H1 (cell line): ENCODE data around the gene PAX7. TPM values are rescaled to one million over a fixed set of nuclear protein-coding genes. Genes with fewer than 3 reads are reported as not detected.

Experiments used
- CTCF ChIA-PET: fragments of 300-600 bp; sonication (Branson Sonifier 250); formaldehyde crosslinking; loops from one replicate; lab custom pipeline; 2021; ENCODE audit not compliant: partially characterized antibody; lab: Charles Lee
- POLR2A ChIA-PET: fragments of 300-600 bp; sonication (Branson Sonifier 250); formaldehyde crosslinking; loops from one replicate; lab custom pipeline; 2021; ENCODE audit warnings: inconsistent platforms; ENCODE audit not compliant: partially characterized antibody; lab: Charles Lee
- DNase-seq, 2 experiments: peaks; one replicate each; pipeline versions ENCODE4 v3.0.0 to v3.0.0-alpha.2; 2010 to 2022; ENCODE audit warnings: low spot score in 2 of 2, low read depth in 1 of 2, mixed read lengths in 1 of 2
- FAIRE-seq: peaks from 2 replicates; lab custom pipeline; 2011; peaks lifted over from hg19 to GRCh38; lab: Jason Lieb, UNC
- H2AFZ ChIP-seq: 2 replicates; pipeline ENCODE4 v1.8.1; 2012; ENCODE audit warnings: low read length, inconsistent platforms
- H2AK5ac ChIP-seq: 2 replicates; pipeline ENCODE4 v1.6.1; 2013; ENCODE audit warnings: low read depth, low read length
- H2BK120ac ChIP-seq: replicated peaks from 2 replicates; pipeline ENCODE3; 2013; ENCODE audit warnings: low read depth, low read length, inconsistent platforms
- H2BK12ac ChIP-seq: 2 replicates; pipeline ENCODE4 v1.6.1; 2013; ENCODE audit warnings: low read depth, low read length
- H2BK15ac ChIP-seq: 2 replicates; pipeline ENCODE4 v1.6.1; 2013; ENCODE audit warnings: low read length
- H2BK20ac ChIP-seq: 2 replicates; pipeline ENCODE4 v1.6.1; 2013; ENCODE audit warnings: low read length
- H2BK5ac ChIP-seq: 2 replicates; pipeline ENCODE4 v1.6.1; 2013; ENCODE audit warnings: low read depth, low read length
- H3K14ac ChIP-seq: 2 replicates; pipeline ENCODE4 v1.6.1; 2013; ENCODE audit warnings: inconsistent platforms; ENCODE audit not compliant: insufficient read length
- H3K18ac ChIP-seq: 2 replicates; pipeline ENCODE4 v1.6.1; 2013; ENCODE audit warnings: low read length; ENCODE audit errors: extremely low read depth
- H3K23ac ChIP-seq: 2 replicates; pipeline ENCODE4 v1.6.1; 2013; ENCODE audit warnings: inconsistent platforms; ENCODE audit not compliant: insufficient read length
- H3K23me2 ChIP-seq: 2 replicates; pipeline ENCODE4 v1.6.1; 2013; ENCODE audit warnings: low read depth, low read length
- H3K27ac ChIP-seq: 2 replicates; pipeline ENCODE4 v1.6.1; 2011; ENCODE audit warnings: low read depth, low read length, inconsistent platforms
- H3K27me3 ChIP-seq, 4 experiments: replicated peaks in 1 of 4; 1 replicate in 1 of 4; 2 replicates in 3 of 4; pipeline versions ENCODE4 v1.6.1 to v1.8.1; 2011 to 2013; ENCODE audit warnings: low read length in 3 of 4, mild to moderate bottlenecking in 3 of 4, inconsistent platforms in 2 of 4, mixed read lengths in 2 of 4, moderate library complexity in 1 of 4; ENCODE audit not compliant: control insufficient read depth in 3 of 4, insufficient read depth in 3 of 4; ENCODE audit errors: extremely low read depth in 1 of 4
- H3K36me3 ChIP-seq, 4 experiments: 2 replicates each; pipeline versions ENCODE4 v1.6.1 to v1.8.1; 2011 to 2013; ENCODE audit warnings: mild to moderate bottlenecking in 4 of 4, low read length in 3 of 4, moderate library complexity in 2 of 4, control low read depth in 1 of 4, inconsistent platforms in 1 of 4; ENCODE audit not compliant: insufficient read depth in 4 of 4, control insufficient read depth in 2 of 4
- H3K4ac ChIP-seq: replicated peaks from 2 replicates; pipeline ENCODE3; 2013; ENCODE audit warnings: low read length, low read depth, mixed read lengths, inconsistent platforms; ENCODE audit not compliant: insufficient read length
- H3K4me1 ChIP-seq, 4 experiments: replicated peaks in 1 of 4; 1 replicate in 1 of 4; 2 replicates in 3 of 4; pipeline versions ENCODE4 v1.6.1 to v1.8.1; 2011 to 2013; ENCODE audit warnings: low read length in 3 of 4, inconsistent platforms in 2 of 4, mixed read lengths in 1 of 4; ENCODE audit not compliant: insufficient read depth in 4 of 4, control insufficient read depth in 3 of 4
- H3K4me2 ChIP-seq, 2 experiments: 2 replicates each; pipeline versions ENCODE4 v1.6.1 to v1.8.1; 2011 to 2013; ENCODE audit warnings: low read depth in 2 of 2, low read length in 2 of 2, control low read depth in 1 of 2, inconsistent platforms in 1 of 2, mild to moderate bottlenecking in 1 of 2; ENCODE audit not compliant: insufficient read depth in 1 of 2
- H3K4me3 ChIP-seq, 4 experiments: fragments of 200-600, 300-600 bp in 1 of 4; sonication (generic), shearing (Covaris generic), sonication (Bioruptor Twin) in 1 of 4; 2 replicates each; pipeline versions ENCODE4 v1.5.1 to v1.8.1; 2011 to 2016; ENCODE audit warnings: low read length in 4 of 4, low read depth in 3 of 4, control low read depth in 2 of 4, inconsistent platforms in 2 of 4, mild to moderate bottlenecking in 2 of 4, mixed read lengths in 1 of 4, moderate library complexity in 1 of 4; ENCODE audit not compliant: insufficient read depth in 2 of 4; ENCODE audit errors: extremely low read depth in 1 of 4
- H3K56ac ChIP-seq: replicated peaks from 2 replicates; pipeline ENCODE3; 2013; ENCODE audit warnings: low read depth, mild to moderate bottlenecking, mixed read lengths, low read length, inconsistent platforms; ENCODE audit not compliant: insufficient read length
- H3K79me1 ChIP-seq: 2 replicates; pipeline ENCODE4 v1.6.1; 2013; ENCODE audit warnings: low read depth, low read length, control low read depth
- H3K79me2 ChIP-seq, 2 experiments: 2 replicates each; pipeline versions ENCODE4 v1.6.1 to v1.8.1; 2012 to 2013; ENCODE audit warnings: low read length in 2 of 2, mild to moderate bottlenecking in 2 of 2, inconsistent platforms in 1 of 2; ENCODE audit not compliant: insufficient read depth in 2 of 2, control insufficient read depth in 1 of 2
- H3K9ac ChIP-seq, 4 experiments: replicated peaks in 1 of 4; 1 replicate in 1 of 4; 2 replicates in 3 of 4; pipeline versions ENCODE4 v1.6.1 to v1.8.1; 2011 to 2013; ENCODE audit warnings: low read depth in 3 of 4, low read length in 3 of 4, control low read depth in 2 of 4, mild to moderate bottlenecking in 2 of 4, moderate library complexity in 2 of 4, inconsistent platforms in 1 of 4; ENCODE audit errors: extremely low read depth in 1 of 4
- H3K9me3 ChIP-seq, 2 experiments: 2 replicates each; pipeline versions ENCODE4 v1.6.1 to v1.8.1; 2012 to 2013; ENCODE audit warnings: mild to moderate bottlenecking in 2 of 2, moderate library complexity in 2 of 2, control low read depth in 1 of 2, inconsistent platforms in 1 of 2, low read depth in 1 of 2, low read length in 1 of 2, mixed read lengths in 1 of 2; ENCODE audit not compliant: insufficient read depth in 2 of 2
- H4K20me1 ChIP-seq, 2 experiments: replicated peaks in 1 of 2; 2 replicates each; pipeline versions ENCODE3 to v1.8.1; 2011 to 2013; ENCODE audit warnings: inconsistent platforms in 2 of 2, low read length in 2 of 2, mild to moderate bottlenecking in 1 of 2; ENCODE audit not compliant: insufficient read depth in 2 of 2, control insufficient read depth in 1 of 2
- H4K5ac ChIP-seq: 2 replicates; pipeline ENCODE4 v1.6.1; 2013; ENCODE audit warnings: low read length, low read depth, mixed read lengths, inconsistent platforms; ENCODE audit not compliant: insufficient read length
- H4K8ac ChIP-seq: 2 replicates; pipeline ENCODE4 v1.8.0; 2013; ENCODE audit warnings: mild to moderate bottlenecking, moderate library complexity, low read length, inconsistent platforms; ENCODE audit not compliant: insufficient read depth; ENCODE audit errors: extremely low read depth
- H4K91ac ChIP-seq: replicated peaks from 2 replicates; pipeline ENCODE3; 2013; ENCODE audit warnings: low read length, mixed read lengths, inconsistent platforms; ENCODE audit not compliant: insufficient read length
- ASH2L ChIP-seq: fragments of 200-600, 300-600 bp; sonication (generic); IDR thresholded peaks from one replicate; pipeline ENCODE4 v1.7.1; 2017; ENCODE audit warnings: low read length
- HDAC6 ChIP-seq: IDR thresholded peaks from one replicate; pipeline ENCODE4 v1.7.1; 2012; ENCODE audit warnings: low read depth, mild to moderate bottlenecking, inconsistent platforms, low read length, moderate library complexity
- SIX5 ChIP-seq: IDR thresholded peaks from 2 replicates; pipeline ENCODE4 v1.6.1; 2011; ENCODE audit warnings: mild to moderate bottlenecking, low read depth, low read length
- USF2 ChIP-seq: IDR thresholded peaks from 2 replicates; pipeline ENCODE4 v1.6.1; 2011; ENCODE audit warnings: low read length, improper control_type of control experiment
- YY1 ChIP-seq: IDR thresholded peaks from 2 replicates; pipeline ENCODE4 v1.6.1; 2011; ENCODE audit warnings: low read depth, mild to moderate bottlenecking, low read length
- WGBS, 2 experiments: shearing (Covaris generic) in 1 of 2; methylation state at CpG; one replicate each; pipeline versions ENCODE4 v1.1.6 to v1.1.7; 2013 to 2015; ENCODE audit warnings: low lambda C conversion rate in 2 of 2, mixed read lengths in 2 of 2, inconsistent platforms in 1 of 2, low coverage in 1 of 2, missing lambda C conversion rate in 1 of 2; ENCODE audit not compliant: insufficient replicate concordance in 2 of 2, insufficient coverage in 1 of 2, insufficient read length in 1 of 2; ENCODE audit errors: extremely low coverage in 1 of 2, missing lambda C conversion rate in 1 of 2; 5-methylcytosine and 5-hydroxymethylcytosine counted together
- polyA plus RNA-seq, 7 experiments: library from polyadenylated mRNA; depleted of rRNA in 3 of 7; stranded (reverse) in 5 of 7; unstranded in 2 of 7; fragments of >200 nt in 5 of 7; fragments of 200-250 nt in 2 of 7; gene quantifications; 1 replicate in 5 of 7; 2 replicates in 1 of 7; 4 replicates in 1 of 7; pipeline versions ENCODE4 v1.2.1 to v1.2.3, GENCODE V29; 2011 to 2013; ENCODE audit warnings: missing spikeins in 2 of 7, mixed read lengths in 2 of 7
- total RNA-seq: library from RNA; stranded (reverse); fragmentation: NEBNext Ultra II Directional; extraction: Animal tissue kit (Norgen Biotek cat#: 25700); gene quantifications from 2 replicates; pipeline ENCODE4 v1.2.1, GENCODE V29; 2021

PAX7 gene
- total and polyA plus RNA-seq, 2 of the 8 experiments (the other 6 are each of a cell fraction or from before 2014, with no cell fraction given), result not detected

GRCh38 chr1:18723701-18724411 lies 93.2 kb downstream of the PAX7 start:
- POLR2A ChIA-PET, result interaction anchor here (1.5 kb wide), 1 partner anchor 9 kb away, joined by 3 read pairs; no protein-coding TSS in a partner anchor

More at GRCh38 chr1:18723701-18724411, 93.2 kb downstream of the PAX7 start:
- Histone ChIP-seq H3K36me3 (no peaks in the 10 kb centered on the region), H4K8ac (no peak overlapping the region), H3K4ac (no peak overlapping the region), H2BK20ac (no peak overlapping the region), H3K27ac (no peak overlapping the region), H2AFZ (no peak overlapping the region), H3K4me2 (no peak overlapping the region), H4K5ac (no peak overlapping the region), H2AK5ac (no peak overlapping the region), H3K79me2 (no peaks in the 10 kb centered on the region), H2BK5ac (peak overlapping the region; percentile 6; the same call in 1 of the 2 replicates), H3K23ac (no peak overlapping the region), H4K91ac (no peak overlapping the region), H3K14ac (no peak overlapping the region), H4K20me1 (peaks cover 0 to 3% of the 10 kb centered on the region in 2 experiments), H2BK12ac (peak overlapping the region; percentile 52), H3K4me3 (no peak overlapping the region), H3K56ac (no peak overlapping the region), H3K9ac (no peak overlapping the region), H2BK15ac (peak overlapping the region; percentile 83; the same call in 1 of the 2 replicates), H3K18ac (no peak overlapping the region; the same call in none of the 2 replicates), H3K4me1 (peaks cover 0 to 13% (median 3%) of the 10 kb centered on the region in 4 experiments; a peak in 3 of 7 replicates)
- WGBS, 2 experiments, result 77% methylated on average over 18 of the region's 19 CpGs; no CpG with 5 or more reads in 1 of the 2 experiments
- DNase-seq (peak in 1 of 2 experiments; percentile 55), FAIRE-seq (no peak)
- CTCF ChIA-PET, result interaction anchor here (0.8 to 4.5 kb wide), 16 partner anchors 10 to 148 kb away, joined by 3 to 36 read pairs (median 4); no protein-coding TSS in a partner anchor
- TF ChIP-seq YY1, result no peak
- TF ChIP-seq SIX5, result no peak
- no peak for TF ChIP-seq USF2
- TF ChIP-seq HDAC6, result no peak
- TF ChIP-seq ASH2L, result no peak
- TF ChIP-seq, all 59 proteins: peak for 0
- H3K27me3 ChIP-seq, result peaks cover 0 to 23% (median 14%) of the 10 kb centered on the region in 4 experiments; a peak in 6 of 7 replicates
- no peaks in the 10 kb centered on the region for H3K79me1 ChIP-seq
- H3K9me3 ChIP-seq, result no peaks in the 10 kb centered on the region
- H2BK120ac ChIP-seq, result no peak overlapping the region
- H3K23me2 ChIP-seq, result no peaks in the 10 kb centered on the region; the same call in 1 of the 2 replicates
